HG02885 (cell line): ENCODE results near the gene HES4.
"Not testable (repeated sequence)": the region's sequence is repeated elsewhere in the genome, so short reads cannot be mapped to it uniquely, and the experiment has no call there.

Source experiments
- ATAC-seq: cut with Tn5 transposase; IDR thresholded peaks from one replicate; pipeline ENCODE4 v1.9.1; 2021; ENCODE audit warnings: mild to moderate bottlenecking; ENCODE audit not compliant: unreplicated experiment, poor library complexity

Gene HES4

GRCh38 chr1:1019122-1019999 is 19.5 kb upstream of the HES4 start:
- peak; percentile 77 for ATAC-seq

DNA sequence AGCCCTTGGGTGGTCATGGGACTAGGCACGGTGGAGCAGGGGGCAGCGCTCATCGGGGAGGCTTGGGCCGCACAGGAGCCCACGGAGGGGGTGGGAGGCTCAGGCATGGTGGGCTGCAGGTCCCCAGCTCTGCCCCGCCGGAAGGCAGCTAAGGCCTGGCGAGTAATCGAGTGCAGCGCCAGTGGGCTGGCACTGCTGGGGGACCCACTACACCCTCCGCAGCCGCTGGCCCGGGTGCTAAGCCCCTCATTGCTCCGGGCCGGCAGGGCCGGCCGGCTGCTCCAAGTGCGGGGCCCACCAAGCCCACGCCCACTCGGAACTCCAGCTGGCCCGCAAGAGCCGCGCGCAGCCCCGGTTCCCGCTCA is 18.4 kb upstream of the HES4 start:
- not testable (repeated sequence) for ATAC-seq

DNA sequence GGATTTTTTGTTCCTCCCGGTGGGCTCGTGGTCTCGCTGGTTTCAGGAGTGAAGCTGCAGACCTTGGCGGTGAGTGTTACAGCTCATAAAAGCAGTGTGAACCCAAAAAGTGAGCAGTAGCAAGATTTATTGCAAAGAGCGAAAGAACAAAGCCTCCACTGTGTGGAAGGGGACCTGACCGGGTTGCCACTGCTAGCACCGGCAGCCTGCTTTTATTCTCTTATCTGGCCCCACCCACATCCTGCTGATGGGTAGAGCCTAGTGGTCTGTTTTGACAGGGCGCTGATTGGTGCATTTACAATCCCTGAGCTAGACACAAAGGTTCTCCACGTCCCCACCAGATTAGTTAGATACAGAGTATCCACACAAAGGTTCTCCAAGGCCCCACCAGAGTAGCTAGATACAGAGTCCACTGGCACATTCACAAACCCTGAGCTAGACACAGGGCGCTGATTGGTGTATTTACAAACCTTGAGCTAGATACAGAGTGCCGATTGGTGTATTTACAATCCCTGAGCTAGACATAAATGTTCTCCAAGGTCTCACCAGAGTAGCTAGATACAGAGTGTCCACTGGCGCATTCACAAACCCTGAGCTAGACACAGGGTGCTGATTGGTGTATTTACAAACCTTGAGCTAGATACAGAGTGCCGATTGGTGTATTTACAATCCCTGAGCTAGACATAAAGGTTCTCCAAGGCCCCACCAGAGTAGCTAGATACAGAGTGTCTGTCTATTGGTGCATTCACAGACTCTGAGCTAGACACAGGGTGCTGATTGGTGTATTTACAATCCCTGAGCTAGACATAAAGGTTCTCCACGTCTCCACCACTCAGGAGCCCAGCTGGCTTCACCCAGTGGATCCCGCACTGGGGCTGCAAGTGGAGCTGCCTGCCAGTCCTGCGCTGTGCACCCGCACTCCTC is 17.8 kb upstream of the HES4 start:
- ATAC-seq = not testable (repeated sequence)

DNA sequence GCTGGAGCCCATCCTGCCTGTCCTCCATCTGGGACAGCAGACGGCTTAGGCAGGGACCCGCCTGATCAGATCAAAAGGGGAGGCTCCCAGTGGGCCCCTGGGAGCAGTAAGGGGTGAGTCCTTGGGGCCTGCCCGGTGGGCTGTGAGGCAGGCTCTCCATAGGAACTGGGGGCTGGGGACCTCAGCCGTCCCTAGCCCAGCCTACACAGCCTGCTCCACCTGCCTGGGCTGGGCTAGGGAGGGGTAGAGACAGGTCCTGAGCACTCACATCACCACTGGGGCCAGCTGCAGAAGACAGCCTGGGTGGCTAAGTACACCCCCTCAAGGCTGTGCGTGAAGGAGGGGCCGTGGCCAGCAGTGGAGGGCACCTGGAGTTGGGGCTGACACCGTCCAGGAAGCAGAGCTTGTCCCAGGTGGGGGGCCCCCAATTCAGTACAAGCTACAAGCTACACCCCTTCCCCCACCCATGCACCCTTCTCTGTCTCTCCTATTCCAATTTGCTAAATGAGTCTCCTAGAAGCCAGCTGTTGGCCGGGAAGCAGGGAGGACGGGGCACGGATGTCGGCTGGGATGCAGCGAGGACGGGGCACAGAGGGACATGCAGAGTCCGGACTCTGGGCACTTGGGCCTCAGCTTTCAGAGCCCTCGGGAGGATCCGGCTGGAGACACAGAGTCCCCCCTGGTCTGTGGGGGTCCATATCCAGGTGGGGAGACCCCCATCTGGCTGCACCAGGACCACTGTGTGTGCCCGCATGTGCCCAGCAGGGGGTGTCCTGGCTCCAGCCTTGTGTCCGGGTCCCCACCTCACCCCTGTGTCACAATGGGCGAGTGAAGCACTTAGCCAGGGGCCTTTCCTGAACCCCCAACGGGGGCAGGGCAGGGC is 15.1 kb upstream of the HES4 start:
- ATAC-seq = no peak

- ATAC-seq = peak; percentile 28
Measured at GRCh38 chr1:1013922-1014648, 14.2 kb upstream of the HES4 start.

DNA sequence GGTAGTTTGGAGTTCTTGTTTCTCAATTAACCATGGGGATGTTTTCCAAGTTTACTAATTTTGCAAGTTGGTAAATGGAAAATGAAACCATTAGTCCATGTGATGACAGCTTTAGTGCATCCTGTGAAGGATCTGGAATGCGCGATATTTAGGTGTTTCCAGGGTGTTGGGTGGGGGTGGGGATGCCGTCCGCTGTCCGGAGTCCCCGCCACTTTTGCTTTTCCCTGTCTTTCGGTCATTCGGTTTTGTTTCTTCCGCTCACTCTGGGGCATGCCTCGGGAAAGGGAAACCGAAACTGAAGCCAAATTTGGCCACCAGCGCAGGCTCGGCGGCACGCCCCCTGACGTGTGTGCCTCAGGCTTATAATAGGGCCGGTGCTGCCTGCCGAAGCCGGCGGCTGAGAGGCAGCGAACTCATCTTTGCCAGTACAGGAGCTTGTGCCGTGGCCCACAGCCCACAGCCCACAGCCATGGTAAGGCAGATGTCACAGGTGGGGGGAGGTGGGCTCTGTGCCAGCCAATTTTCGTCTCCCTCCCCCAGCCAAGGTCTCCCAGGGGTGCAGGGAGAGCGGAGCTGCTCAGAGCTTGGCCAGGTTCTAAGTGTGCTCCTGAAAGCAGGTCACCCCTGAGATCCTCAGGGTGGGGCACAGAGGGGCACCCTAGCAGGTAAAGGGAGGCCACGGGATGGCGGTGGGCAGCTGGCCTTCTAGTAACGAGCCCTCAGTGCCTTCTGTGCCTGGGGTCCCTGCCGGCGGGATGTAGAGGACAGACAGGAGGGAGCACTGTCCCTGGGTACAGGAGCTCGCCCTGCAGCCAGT is 13.4 kb upstream of the HES4 start, which contains the start of gene ISG15:
Gene ISG15, plus strand, starts transcription at position 393 of the 817 bp plus-strand sequence. Its CDS starts 77 bp downstream, at position 470.
- ATAC-seq = peak; percentile 85

DNA sequence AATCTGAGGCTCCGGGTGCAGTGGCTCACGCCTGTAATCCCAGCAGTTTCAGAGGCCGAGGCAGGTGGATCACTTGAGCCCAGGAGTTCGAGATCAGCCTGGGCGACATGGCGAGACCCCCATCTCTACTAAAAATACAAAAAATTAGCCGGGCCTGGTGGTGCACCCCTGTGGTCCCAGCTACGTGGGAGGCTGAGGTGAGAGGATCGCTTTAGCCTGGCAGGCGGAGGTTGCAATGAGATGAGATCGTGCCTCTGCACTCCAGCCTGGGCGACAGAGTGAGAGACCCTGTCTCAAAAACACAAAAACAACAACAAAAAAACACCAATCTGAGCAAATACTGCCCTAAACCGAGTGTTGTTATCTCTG is 12.8 kb upstream of the HES4 start:
- not testable (repeated sequence) for ATAC-seq

- no peak for ATAC-seq
Measured at GRCh38 chr1:1011396-1011949, 11.6 kb upstream of the HES4 start.

- ATAC-seq = not testable (repeated sequence)
Measured at GRCh38 chr1:1010131-1010530, 10.2 kb upstream of the HES4 start.

DNA sequence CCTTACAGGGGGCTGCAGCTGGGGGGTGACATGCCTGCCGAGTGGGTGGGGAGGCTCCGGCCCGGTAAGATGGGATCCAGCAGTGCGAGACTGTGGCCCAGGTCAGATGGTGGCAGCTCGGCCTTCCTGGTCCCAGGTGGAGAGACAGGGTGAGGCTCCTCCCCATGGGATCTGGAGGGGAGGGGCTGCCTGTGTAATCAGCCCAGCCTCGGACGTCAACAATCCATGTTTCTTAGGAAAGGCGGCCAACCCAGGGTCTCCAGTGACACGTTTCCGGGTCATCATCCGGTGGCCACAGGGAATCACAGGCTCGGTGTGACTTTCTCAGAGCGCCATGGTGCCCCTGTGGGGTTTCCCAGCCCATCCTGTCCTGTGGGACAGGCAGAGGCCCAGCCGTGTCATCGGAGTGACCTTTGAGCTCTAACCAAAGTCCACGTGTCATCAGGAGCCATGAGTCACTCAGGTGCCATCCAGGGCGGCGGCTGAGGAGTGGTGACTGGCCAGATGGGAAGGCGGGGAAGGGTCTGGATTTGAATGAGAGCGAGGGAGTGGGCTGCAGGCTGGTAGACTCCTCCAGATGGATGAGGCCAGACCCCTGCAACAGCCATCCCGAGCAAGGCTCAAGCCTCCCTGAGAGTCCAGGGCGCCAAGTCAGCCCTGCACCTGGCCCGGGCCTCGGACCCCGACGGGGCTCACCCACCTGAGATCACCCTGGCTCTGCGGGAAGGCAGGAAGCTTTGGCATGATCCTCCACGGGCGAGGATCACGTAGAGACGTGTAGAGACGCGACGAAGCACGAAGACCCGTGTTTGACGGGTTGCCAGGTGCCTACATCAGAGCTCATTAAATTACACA is 6.6 kb upstream of the HES4 start:
- ATAC-seq = no peak

DNA sequence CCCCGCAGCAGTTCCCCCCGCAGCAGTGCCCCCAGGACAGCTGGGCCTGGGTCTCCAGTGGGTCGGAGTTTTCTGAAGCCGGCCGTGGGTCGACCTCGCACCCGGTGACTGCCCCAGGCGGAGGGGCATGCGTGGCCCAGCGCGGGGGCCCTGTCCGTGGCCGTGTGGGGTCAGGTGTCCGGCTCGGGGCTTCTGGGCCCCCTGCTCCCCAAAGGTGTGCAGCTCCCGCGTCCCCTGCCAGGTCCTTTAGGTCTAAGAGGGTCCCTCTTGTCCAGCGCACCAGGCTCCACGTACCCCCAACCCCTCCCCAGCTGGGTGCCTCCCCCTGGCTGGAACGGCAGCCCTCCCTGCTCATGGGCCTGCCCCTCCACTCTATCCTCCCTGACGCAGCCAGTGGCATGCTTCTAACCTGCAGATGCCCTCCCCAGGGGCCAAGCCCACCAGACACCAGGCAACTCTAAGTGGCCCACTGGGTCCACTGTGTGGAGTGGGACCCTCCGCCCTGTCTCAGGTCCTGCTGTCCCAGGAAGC is 5.9 kb upstream of the HES4 start:
- ATAC-seq = no peak

DNA sequence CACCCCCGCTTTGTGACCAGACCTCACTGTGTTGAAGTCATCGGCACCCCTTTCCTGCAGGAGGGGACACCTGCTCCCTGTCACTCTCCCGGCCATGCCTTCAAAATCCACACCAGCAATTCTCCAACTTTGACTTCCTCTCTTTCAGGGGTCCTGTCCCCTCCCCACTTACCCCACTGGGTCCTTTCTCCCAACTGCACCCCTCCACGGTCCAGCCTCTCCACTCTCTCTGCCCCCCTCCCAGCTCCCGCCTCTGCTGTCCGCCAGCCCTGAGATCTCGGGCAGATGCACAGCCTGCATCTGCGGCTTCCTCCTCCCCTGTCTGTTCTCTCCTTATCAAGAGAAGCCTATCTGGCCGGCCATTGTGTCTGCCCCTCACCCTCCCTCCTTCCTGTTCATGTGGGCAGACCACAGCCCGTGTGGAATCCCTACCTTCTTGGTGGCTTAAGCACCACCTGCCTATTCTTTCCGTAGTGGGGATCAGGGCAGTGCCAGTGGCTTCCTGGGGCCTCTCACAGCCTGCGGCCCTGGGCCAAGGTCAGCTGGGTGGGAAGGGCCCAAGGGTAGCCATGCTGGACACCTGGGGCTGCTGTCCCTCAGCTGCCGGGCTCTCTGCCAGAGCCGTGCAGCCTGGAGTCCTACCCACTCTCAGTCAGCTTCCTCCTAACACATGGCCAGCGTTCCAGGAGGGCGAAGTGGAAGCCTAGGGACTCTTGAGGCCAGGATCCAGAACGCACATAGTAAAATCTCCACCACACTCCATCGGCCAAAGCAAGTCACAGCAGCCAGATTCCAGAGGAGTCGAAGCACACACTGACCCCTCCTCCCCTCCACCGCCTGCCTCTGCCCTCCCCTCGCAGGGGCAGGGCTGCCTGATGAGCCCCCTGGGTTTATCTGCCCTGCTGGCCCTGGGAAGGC is 5.1 kb upstream of the HES4 start:
- ATAC-seq = no peak

- ATAC-seq = no peak
Measured at GRCh38 chr1:1004420-1004779, 4.5 kb upstream of the HES4 start.

DNA sequence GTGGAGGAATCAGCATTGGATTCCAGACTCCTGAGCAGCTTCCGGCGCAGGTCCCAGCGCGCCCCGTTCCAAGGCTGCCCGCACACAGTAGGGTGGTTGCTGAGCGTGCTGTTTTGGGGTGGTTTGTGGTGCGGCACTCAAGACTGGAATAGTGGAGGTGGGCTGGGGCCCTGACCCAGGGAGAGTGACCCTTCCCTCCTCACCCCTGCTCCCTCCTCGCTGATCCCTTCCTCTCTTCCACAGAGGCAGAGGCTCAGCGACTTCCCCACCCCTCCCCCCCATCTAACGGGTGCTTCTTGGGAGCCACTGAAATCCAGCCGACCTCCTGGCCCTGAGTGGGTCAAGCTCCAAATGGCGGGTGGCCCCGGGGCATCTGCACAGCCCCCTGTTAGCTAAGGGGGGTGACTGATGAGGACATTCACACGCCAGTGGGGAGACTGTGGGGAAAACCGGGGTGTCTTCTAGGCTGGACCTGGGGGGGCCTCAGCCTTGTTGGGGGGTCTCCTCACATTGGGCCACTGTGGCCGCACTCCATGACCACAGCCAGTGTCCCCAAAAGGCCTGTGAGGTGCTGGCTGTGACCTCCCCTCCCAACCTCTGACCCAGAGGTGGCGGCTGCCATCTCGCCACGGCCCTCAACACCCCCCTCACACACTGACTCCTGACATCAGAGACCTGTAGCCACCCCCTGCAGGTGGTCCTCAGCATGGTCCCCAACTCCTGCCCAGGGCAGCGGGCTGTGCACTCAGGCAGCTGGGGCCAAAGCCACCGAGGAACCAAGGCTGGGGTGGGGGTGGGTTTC is 3.9 kb upstream of the HES4 start:
- ATAC-seq = no peak

DNA sequence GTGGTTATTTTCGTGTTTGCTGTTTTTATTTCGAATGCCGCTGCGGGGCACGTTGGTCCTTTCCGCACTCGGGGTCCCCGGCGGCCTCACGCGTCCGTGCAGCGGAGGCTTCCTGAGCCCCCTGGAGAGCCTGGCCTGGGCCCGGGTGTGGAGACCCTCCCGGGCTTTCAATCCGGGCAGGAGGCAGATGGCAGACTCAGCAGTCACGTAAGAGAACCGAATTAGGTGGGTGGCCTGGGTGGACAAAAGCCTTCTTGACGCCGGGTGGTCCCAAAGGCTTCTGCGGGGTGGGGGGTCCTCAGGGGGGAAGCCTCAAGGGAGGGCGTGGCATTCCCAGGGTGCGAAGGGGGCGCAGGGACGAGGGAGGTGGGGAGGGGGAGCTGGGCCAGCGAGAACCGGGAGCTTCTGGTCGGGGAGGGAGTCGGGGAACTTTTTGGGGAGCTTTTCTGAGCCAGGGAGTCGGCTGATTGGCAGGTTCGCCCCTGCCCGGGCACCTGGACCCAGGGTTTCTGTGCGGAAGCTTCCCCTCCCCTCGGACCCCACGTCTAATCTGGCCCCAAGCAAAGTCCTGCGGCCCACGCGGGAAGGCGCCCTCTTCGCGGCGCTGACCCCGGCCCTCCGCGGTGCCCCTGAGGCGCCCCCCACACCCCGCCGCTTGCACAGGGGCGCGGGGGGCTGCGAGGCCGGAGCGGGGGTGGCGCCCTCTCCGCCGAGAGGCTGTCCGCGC is 1.3 kb upstream of the HES4 start:
- no peak for ATAC-seq
